Measurements from ENCODE around the gene OSER1.

DNA sequence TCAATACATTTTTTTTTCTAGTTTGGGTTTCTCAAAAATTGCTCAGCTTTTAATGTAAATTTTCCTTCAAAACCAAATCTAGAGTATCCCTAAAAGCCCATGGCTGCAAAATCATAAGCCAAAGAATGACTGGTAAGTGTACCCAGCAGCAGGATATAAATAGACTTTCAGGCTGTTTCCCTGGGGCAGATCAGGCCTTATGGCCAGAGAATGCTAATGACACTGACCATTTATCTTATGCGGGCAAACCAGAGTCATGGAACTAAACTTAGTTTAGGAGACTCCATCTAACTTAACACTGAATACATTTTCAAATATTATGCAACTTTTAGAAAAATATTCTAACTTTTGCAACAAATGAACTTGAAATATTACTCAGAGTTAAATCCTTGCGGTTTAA is 7.4 kb downstream of the OSER1 start:
- TF ChIP-seq, protein P1, sequence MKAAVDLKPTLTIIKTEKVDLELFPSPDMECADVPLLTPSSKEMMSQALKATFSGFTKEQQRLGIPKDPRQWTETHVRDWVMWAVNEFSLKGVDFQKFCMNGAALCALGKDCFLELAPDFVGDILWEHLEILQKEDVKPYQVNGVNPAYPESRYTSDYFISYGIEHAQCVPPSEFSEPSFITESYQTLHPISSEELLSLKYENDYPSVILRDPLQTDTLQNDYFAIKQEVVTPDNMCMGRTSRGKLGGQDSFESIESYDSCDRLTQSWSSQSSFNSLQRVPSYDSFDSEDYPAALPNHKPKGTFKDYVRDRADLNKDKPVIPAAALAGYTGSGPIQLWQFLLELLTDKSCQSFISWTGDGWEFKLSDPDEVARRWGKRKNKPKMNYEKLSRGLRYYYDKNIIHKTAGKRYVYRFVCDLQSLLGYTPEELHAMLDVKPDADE (conservative IDR thresholded peaks at IDR 0.05; ENCODE audit: control insufficient read depth, low read depth, low read length): no peak
- TF ChIP-seq GATA2 (CRISPR knock-in tag; IDR thresholded peaks at IDR 0.05) (no peak), MECOM (CRISPR knock-in tag; IDR thresholded peaks at IDR 0.05) (no peak), JUND (IDR thresholded peaks at IDR 0.05; ENCODE audit: borderline replicate concordance, low read depth, low read length) (no peak), JUND (tag; IDR thresholded peaks at IDR 0.05; ENCODE audit: borderline replicate concordance, low read depth, low read length) (no peak), ARID3B (CRISPR knock-in tag; IDR thresholded peaks at IDR 0.05; ENCODE audit: borderline replicate concordance) (no peak), ZFX (CRISPR knock-in tag; IDR thresholded peaks at IDR 0.05) (no peak), EZH2 (IDR thresholded peaks at IDR 0.05; ENCODE audit: borderline replicate concordance, low read depth, low read length) (no peak), JUN (IDR thresholded peaks at IDR 0.05; ENCODE audit: borderline replicate concordance, low read depth, low read length) (no peak), JUN (CRISPR knock-in tag; IDR thresholded peaks at IDR 0.05; ENCODE audit: borderline replicate concordance) (no peak), ZNF146 (CRISPR knock-in tag; IDR thresholded peaks at IDR 0.05; ENCODE audit: unreplicated experiment) (no peak), CREB1 (IDR thresholded peaks at IDR 0.05) (no peak), CREB1 (CRISPR knock-in tag; IDR thresholded peaks at IDR 0.05) (no peak), TRIM24 (IDR thresholded peaks at IDR 0.05) (no peak)
- TF ChIP-seq, protein P2, sequence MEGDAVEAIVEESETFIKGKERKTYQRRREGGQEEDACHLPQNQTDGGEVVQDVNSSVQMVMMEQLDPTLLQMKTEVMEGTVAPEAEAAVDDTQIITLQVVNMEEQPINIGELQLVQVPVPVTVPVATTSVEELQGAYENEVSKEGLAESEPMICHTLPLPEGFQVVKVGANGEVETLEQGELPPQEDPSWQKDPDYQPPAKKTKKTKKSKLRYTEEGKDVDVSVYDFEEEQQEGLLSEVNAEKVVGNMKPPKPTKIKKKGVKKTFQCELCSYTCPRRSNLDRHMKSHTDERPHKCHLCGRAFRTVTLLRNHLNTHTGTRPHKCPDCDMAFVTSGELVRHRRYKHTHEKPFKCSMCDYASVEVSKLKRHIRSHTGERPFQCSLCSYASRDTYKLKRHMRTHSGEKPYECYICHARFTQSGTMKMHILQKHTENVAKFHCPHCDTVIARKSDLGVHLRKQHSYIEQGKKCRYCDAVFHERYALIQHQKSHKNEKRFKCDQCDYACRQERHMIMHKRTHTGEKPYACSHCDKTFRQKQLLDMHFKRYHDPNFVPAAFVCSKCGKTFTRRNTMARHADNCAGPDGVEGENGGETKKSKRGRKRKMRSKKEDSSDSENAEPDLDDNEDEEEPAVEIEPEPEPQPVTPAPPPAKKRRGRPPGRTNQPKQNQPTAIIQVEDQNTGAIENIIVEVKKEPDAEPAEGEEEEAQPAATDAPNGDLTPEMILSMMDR (IDR thresholded peaks at IDR 0.05 in 2 of 3, conservative IDR thresholded peaks at IDR 0.05 in 1 of 3; ENCODE audit: insufficient read depth in 2 of 3, low read depth in 1 of 3, low read length in 3 of 3): no peak
- TF ChIP-seq, protein P3, sequence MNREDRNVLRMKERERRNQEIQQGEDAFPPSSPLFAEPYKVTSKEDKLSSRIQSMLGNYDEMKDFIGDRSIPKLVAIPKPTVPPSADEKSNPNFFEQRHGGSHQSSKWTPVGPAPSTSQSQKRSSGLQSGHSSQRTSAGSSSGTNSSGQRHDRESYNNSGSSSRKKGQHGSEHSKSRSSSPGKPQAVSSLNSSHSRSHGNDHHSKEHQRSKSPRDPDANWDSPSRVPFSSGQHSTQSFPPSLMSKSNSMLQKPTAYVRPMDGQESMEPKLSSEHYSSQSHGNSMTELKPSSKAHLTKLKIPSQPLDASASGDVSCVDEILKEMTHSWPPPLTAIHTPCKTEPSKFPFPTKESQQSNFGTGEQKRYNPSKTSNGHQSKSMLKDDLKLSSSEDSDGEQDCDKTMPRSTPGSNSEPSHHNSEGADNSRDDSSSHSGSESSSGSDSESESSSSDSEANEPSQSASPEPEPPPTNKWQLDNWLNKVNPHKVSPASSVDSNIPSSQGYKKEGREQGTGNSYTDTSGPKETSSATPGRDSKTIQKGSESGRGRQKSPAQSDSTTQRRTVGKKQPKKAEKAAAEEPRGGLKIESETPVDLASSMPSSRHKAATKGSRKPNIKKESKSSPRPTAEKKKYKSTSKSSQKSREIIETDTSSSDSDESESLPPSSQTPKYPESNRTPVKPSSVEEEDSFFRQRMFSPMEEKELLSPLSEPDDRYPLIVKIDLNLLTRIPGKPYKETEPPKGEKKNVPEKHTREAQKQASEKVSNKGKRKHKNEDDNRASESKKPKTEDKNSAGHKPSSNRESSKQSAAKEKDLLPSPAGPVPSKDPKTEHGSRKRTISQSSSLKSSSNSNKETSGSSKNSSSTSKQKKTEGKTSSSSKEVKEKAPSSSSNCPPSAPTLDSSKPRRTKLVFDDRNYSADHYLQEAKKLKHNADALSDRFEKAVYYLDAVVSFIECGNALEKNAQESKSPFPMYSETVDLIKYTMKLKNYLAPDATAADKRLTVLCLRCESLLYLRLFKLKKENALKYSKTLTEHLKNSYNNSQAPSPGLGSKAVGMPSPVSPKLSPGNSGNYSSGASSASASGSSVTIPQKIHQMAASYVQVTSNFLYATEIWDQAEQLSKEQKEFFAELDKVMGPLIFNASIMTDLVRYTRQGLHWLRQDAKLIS (CRISPR knock-in tag; IDR thresholded peaks at IDR 0.05): no peak
